GM19351 (cell line): ENCODE data around the gene PLEKHH2.
"Not testable (repeated sequence)": the region's sequence is repeated elsewhere in the genome, so short reads cannot be mapped to it uniquely, and the experiment has no call there.

ENCODE experiments used
- ATAC-seq: cut with Tn5 transposase; IDR thresholded peaks from one replicate; pipeline ENCODE4 v1.9.1; 2021; ENCODE audit warnings: mild to moderate bottlenecking, moderate library complexity; ENCODE audit not compliant: unreplicated experiment

PLEKHH2 gene

GRCh38 chr2:43637030-43637803 lies at the start of gene PLEKHH2:
Gene PLEKHH2, plus strand, starts transcription at chr2:43637260. Its CDS starts 7,414 bp downstream, at chr2:43644674.
- peak; percentile 100 for ATAC-seq

DNA sequence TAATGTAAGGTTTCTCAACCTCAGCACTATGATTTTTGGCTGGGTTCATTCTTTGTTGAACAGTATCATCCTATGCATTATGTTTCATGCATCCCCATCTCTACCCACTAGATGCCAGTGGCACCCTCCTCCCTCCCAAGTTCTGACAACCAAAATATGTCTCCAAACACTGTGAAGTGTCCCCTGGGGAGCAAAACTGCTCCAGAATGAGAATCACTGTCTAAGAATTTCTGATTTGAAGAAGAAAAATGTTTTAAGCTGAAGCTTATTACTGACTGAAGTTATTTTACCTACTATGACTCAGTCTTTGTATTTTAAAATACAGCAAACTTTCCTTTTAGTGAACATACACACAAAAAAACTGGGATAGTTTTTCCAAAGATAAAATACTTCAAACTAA lies 44.6 kb upstream of the PLEKHH2 start:
- no peak for ATAC-seq

GRCh38 chr2:43593254-43593653 lies 43.8 kb upstream of the PLEKHH2 start:
- ATAC-seq, result no peak

DNA sequence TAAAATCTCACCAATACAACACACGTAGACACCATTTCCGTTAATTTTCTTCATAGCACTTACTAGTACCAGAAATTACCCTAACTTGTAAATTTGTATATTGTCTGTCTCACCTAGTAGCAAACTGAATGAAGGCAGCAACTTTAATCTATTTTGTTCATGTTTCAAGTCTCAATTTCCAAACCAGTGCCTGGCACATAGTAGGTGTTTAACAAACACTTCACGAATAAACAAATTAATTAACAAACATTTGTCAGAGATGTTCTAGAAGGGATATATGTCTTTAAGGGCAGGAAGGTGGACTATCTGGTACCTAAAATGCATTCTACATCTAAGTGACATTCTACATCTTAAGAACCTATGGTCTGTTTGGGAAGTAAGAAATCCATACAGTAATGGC lies 42.2 kb upstream of the PLEKHH2 start:
- ATAC-seq, result no peak

GRCh38 chr2:43595603-43596412 lies 41.3 kb upstream of the PLEKHH2 start, which contains the start of gene THADA:
Gene THADA, minus strand, starts transcription at chr2:43596038. Its CDS starts 3,646 bp downstream, at chr2:43592392.
- ATAC-seq, result peak; percentile 99

DNA sequence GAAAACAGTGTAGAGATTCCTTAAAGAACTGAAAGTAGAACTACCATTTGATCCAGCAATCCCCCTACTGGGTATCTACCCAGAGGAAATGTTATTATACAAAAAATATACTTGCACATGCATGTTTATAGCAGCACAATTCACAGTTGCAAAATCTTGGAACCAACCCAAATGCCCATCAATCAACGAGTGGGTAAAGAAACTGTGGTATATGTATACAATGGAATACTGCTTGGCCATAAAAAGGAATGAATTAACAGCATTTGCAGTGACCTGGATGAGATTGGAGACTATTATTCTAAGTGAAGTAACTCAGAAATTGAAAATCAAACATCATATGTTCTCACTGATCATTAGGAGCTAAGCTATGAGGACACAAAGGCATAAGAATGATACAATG lies 36.5 kb upstream of the PLEKHH2 start:
- not testable (repeated sequence) for ATAC-seq

- ATAC-seq, result no peak
Measured at GRCh38 chr2:43604674-43605073, 32.4 kb upstream of the PLEKHH2 start.

DNA sequence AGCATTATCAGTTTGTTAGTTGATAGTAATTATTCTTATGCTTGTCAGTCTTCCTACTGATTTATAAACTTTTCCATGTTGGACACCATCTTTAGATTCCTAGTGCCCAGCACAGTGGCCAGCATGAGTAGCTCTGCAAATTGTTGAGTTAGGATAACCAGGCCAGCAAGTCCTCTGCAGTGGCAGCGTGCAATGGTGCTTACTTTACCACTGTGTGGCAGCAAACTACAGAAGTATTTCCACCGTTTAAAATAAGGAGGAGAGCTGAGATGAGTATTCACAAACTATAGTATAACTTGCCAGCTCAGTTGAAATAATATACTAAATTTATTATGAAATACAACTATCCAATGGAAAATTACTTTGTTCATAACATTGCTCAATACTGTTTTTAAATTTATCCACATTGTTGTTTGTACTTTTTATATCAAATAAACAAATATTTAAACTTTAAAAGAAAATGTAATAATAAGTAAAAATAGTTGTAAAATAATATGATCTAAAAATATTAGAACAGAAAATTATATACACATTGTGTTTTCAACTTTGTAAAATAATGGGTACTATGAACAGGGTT lies 31.9 kb upstream of the PLEKHH2 start:
- no peak for ATAC-seq

- ATAC-seq, result no peak
Measured at GRCh38 chr2:43605851-43606250, 31.2 kb upstream of the PLEKHH2 start.

GRCh38 chr2:43609290-43609918 lies 27.7 kb upstream of the PLEKHH2 start:
- peak; percentile 61 for ATAC-seq

DNA sequence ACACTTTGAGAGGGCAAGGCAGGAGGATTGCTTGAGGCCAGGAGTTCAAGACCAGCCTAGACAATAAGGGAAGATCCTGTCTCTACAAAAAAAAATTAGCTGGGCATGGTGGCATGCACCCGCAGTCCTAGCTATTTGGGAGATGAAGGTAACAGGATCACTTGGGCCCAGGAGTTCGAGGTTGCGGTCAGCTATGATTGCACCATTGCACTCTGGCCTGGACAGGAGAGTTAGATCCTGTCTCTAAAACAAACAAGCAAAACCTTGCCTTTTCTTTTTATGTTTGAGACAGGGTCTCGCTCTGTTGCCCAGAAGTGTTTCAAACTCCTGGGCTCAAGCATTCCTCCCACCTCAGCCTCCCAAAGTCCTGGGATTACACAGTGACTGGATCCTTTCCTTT lies 26.7 kb upstream of the PLEKHH2 start:
- ATAC-seq, result no peak

- ATAC-seq, result no peak
Measured at GRCh38 chr2:43611987-43612894, 24.8 kb upstream of the PLEKHH2 start.

DNA sequence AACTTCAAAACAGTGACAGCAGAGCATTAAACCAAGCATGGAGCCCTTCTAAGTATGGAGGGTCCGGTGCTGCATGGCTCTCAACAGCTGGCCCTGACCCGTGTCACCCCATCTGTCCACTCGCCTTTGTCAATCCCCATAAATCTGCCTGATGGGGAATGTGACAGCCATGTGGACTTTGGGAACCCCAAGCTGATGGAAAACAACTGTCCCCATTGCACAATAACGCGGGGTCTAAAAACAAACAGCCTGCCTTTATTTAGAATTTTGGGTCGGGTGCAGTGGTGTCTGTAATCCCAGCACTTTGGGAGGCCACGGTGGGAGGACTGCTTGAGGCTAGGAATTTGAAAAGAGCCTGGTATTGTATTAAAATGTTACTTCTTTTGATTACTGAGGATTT lies 24.1 kb upstream of the PLEKHH2 start:
- ATAC-seq, result no peak

DNA sequence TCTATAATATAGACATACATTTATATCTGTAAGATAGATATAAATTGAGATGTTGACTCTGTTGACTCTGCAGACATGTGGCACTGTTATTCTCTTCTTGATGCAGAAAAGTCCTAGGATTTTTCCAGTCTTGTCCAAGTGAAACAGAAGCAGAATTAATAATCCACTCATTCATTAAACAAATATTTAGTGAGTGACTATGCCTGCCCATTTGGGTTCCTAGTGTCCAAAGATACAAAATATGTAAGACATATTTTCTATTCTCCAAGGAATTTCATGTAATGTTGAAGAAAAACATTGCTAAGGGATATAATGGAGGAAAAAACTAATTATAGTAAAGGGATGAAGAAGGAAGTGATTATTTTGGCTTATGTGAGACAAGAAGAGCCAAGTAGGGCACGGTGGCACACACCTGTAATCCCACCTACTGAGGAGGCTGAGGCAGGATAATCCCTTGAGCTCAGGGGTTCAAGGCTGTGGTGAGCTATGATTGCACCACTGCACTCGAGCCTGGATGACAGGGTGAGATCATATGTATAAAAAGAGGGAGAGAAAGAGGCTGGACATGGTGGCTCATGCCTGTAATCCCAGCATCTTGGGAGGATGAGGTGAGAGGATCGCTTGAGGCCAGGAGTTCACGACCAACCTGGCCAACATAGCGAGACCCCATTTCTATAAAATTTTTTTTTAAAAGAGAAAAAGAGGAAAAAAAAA lies 19.9 kb upstream of the PLEKHH2 start:
- no peak for ATAC-seq

DNA sequence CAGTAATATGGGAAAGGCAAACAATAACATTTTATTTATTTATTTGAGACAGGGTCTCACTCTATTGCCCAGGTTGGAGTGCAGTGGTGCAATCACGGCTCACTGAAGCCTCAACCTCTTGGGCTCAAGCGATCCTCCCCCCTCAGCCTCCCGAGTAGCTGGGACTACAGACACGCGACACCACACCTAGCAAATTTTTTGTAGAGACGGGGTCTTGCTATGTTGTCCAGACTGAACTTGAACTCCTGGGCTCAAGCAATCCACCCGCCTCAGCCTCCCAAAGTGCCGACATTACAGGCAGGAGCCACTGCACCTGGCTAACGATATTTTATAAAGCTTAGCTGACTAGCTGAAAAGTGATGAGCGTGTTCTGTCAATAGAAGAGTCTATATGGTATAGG lies 17.5 kb upstream of the PLEKHH2 start:
- ATAC-seq, result no peak

- ATAC-seq, result no peak
Measured at GRCh38 chr2:43622931-43623451, 14.1 kb upstream of the PLEKHH2 start.

- ATAC-seq, result no peak
Measured at GRCh38 chr2:43631618-43632317, 5.3 kb upstream of the PLEKHH2 start.

DNA sequence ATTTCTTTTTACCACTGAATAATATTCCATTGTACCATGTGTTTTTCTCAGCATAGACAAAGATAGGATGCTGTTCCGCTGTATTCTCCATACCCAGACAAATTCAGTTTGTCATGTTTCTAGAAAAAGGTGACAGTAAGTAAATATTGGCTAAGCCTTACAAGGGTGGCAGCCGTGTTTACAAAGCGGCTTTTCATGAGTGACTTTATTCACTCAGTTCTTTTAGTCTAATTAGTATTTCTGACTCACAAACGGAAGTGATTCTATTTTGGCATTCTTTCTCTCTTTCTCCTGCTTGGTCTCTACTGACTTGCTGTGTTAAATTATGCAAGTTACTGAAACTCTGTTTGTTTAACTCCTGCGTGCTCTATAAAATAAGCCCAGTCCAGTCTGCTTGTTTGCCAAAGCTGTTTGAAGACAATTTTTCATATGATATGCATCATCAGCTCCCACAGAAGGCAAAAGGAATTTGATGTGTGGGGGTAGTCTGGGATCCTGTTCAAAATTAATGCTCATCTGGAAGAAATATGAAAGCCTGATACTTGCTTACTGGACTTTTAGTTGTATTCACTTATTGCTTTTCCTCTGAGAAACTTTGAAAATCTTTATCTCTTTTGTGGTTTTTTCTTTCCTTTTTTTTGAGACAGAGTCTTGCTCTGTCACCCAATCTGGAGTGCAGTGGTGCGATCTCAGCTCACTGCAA lies 2.3 kb upstream of the PLEKHH2 start:
- ATAC-seq, result no peak
